Measurements from ENCODE around the gene GPC2. TPM values are rescaled to one million over a fixed set of nuclear protein-coding genes. Genes with fewer than 3 reads are reported as not detected.
"Not testable (repeated sequence)": the region's sequence is repeated elsewhere in the genome, so short reads cannot be mapped to it uniquely, and the experiment has no call there.

GPC2 gene
- total RNA-seq, 1 donor from 2014 or later = 1.3 TPM

DNA sequence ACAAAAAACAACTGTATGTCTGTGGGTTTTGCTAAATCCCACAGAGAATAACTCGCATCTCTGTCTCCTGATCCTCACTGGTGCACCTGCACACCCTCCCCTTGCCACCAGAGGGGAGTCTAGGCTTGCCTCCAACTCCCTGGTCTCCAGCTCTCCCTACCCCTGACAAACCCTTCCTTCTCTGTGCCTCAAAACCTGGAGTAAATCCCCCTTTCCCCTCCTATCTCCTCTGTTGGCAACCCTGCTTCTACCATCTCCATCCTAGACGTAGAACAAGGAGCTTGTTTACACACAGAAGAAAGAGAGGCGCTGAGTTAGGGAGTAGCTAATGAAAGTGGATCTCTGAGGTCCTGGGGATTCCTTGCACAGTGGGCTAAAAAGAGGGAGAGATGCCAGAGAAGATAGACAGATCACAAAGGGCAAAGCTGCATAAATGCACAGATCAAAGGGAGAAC, 44.5 kb downstream of the GPC2 start:
- peak; percentile 97 for TF ChIP-seq CTCF (IDR thresholded peaks at IDR 0.05; ENCODE audit: insufficient read depth, low read length, severe bottlenecking)
- no peak for FAIRE-seq
- no peaks in the 10 kb centered on the region for H3K36me3 ChIP-seq (ENCODE audit: control insufficient read depth, insufficient read depth, low read length)
- H3K27me3 ChIP-seq (ENCODE audit: control insufficient read depth, insufficient read depth, low read length) = no peaks in the 10 kb centered on the region
- peak; percentile 48 for DNase-seq (ENCODE audit: low read depth)
- H3K4me3 ChIP-seq (ENCODE audit: low read depth, low read length) = no peak overlapping the region

GRCh38 chr7:100132126-100132525, 45.1 kb downstream of the GPC2 start:
- H3K27me3 ChIP-seq (ENCODE audit: control insufficient read depth, insufficient read depth, low read length) = no peaks in the 10 kb centered on the region
- H3K36me3 ChIP-seq (ENCODE audit: control insufficient read depth, insufficient read depth, low read length) = no peaks in the 10 kb centered on the region
- DNase-seq (ENCODE audit: low read depth) (no peak), FAIRE-seq (no peak)
- no peak overlapping the region for H3K4me3 ChIP-seq (ENCODE audit: low read depth, low read length)
- no peak for TF ChIP-seq CTCF (IDR thresholded peaks at IDR 0.05; ENCODE audit: insufficient read depth, low read length, severe bottlenecking)

DNA sequence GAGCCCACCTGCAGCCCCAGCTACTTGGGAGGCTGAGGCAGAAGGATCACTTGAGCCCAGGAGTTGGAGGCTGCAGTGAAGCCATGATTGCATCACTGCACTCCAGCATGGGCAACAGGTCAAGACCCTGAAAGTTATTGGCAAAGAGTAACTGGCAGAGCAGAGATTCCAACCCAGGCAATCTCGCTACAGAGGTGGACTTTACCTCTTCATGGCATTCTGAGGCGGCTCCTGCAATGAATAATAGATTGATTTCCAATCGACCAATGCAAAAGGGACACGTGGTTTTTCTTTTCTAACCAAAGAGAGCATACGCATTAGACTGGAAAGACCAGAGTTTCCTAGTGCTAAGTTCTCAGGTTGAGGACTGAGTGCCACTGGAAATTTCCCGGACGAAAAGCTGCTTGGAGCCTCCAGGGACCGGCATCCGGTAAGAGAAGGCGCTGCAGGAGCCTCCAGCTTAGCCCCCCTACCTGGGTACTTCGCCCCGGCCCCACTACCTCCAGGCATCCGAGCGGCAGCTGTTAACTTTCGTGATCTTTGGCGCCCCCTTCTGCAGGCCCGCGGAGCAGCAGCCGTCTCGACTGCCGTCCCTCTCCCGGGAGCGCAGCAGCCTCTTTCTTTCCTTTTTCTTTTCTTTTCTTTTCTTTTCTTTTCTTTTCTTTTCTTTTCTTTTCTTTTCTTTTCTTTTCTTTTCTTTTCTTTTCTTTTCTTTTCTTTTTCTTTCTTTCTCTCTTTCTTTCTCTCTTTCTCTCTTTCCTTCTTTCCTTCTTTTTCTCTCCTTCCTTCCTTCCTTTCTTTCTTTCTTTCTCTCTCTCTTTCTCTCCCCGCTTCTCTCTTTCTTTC, 46.4 kb downstream of the GPC2 start:
- TF ChIP-seq CTCF (IDR thresholded peaks at IDR 0.05; ENCODE audit: insufficient read depth, low read length, severe bottlenecking) = peak; percentile 81
- DNase-seq (ENCODE audit: low read depth) = peak; percentile 36
- Histone ChIP-seq H3K27me3 (ENCODE audit: control insufficient read depth, insufficient read depth, low read length) (no peaks in the 10 kb centered on the region), H3K36me3 (ENCODE audit: control insufficient read depth, insufficient read depth, low read length) (no peaks in the 10 kb centered on the region), H3K4me3 (ENCODE audit: low read depth, low read length) (peak overlapping the region; percentile 7)
- no peak for FAIRE-seq

GRCh38 chr7:100130220-100130607, 47.0 kb downstream of the GPC2 start:
- H3K4me3 ChIP-seq (ENCODE audit: low read depth, low read length); FAIRE-seq; H3K27me3 ChIP-seq (ENCODE audit: control insufficient read depth, insufficient read depth, low read length); H3K36me3 ChIP-seq (ENCODE audit: control insufficient read depth, insufficient read depth, low read length): not testable (repeated sequence)
- DNase-seq (ENCODE audit: low read depth) = peak; percentile 70

DNA sequence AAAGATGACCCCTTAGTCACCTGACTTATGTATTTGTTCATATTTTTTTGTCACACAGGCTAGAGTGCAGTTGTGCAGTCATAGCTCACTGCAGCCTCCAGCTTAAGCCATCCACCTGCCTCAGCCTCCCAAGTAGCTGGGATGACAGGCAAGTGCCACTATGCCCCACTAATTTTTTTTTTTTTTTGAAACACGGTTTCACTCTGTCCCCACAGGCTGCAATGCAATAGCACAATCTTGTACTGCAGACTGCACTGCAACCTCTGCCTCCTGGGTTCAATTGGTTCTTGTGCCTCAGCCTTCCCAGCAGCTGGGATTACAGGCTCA, 48.6 kb downstream of the GPC2 start:
- no peak overlapping the region for H3K4me3 ChIP-seq (ENCODE audit: low read depth, low read length)
- no peak for FAIRE-seq
- DNase-seq (ENCODE audit: low read depth) = no peak
- H3K36me3 ChIP-seq (ENCODE audit: control insufficient read depth, insufficient read depth, low read length) = no peaks in the 10 kb centered on the region
- TF ChIP-seq CTCF (IDR thresholded peaks at IDR 0.05; ENCODE audit: insufficient read depth, low read length, severe bottlenecking) = no peak
- H3K27me3 ChIP-seq (ENCODE audit: control insufficient read depth, insufficient read depth, low read length) = no peaks in the 10 kb centered on the region

GRCh38 chr7:100127866-100128636, 49.1 kb downstream of the GPC2 start:
- DNase-seq (ENCODE audit: low read depth) = no peak
- no peak for FAIRE-seq
- Histone ChIP-seq H3K4me3 (ENCODE audit: low read depth, low read length) (peak overlapping the region; percentile 93), H3K27me3 (ENCODE audit: control insufficient read depth, insufficient read depth, low read length) (no peaks in the 10 kb centered on the region), H3K36me3 (ENCODE audit: control insufficient read depth, insufficient read depth, low read length) (no peaks in the 10 kb centered on the region)
- TF ChIP-seq CTCF (IDR thresholded peaks at IDR 0.05; ENCODE audit: insufficient read depth, low read length, severe bottlenecking) = no peak

All from bronchial epithelial cell (primary cell).